Esophagus muscularis mucosa (tissue), 4 donors: Measurements from ENCODE around the gene AMOTL1. TPM values are rescaled to one million over a fixed set of nuclear protein-coding genes. Genes with fewer than 3 reads are reported as not detected.
A peak's percentile ranks its signal among the peaks of the same experiment; 100 is the strongest.

Source experiments
- DNase-seq: peaks from one replicate; pipeline ENCODE4 v3.0.0-alpha.2; 2017; ENCODE audit errors: extremely low spot score
- H3K27ac ChIP-seq, 4 donors: fragments of 200-600 bp; sonication (generic); replicated peaks in 1 of 4; 1 replicate in 3 of 4; 2 replicates in 1 of 4; pipeline ENCODE4 v1.5.1; 2016 to 2019; ENCODE audit warnings: mild to moderate bottlenecking in 1 of 4
- H3K27me3 ChIP-seq, 4 donors: fragments of 200-600 bp; sonication (generic); one replicate each; pipeline versions ENCODE4 v1.5.1 to v1.6.0; 2016 to 2019
- H3K36me3 ChIP-seq, 4 donors: fragments of 200-600 bp; sonication (generic); one replicate each; pipeline ENCODE4 v1.5.1; 2016 to 2019
- H3K4me1 ChIP-seq, 4 donors: fragments of 200-600 bp; sonication (generic); one replicate each; pipeline ENCODE4 v1.5.1; 2016 to 2019
- H3K4me3 ChIP-seq, 4 donors: fragments of 200-600 bp; sonication (generic); 1 replicate in 2 of 4; 2 replicates in 2 of 4; pipeline ENCODE4 v1.5.1; 2016 to 2019; ENCODE audit warnings: mild to moderate bottlenecking in 4 of 4, moderate library complexity in 1 of 4
- H3K9me3 ChIP-seq, 4 donors: fragments of 200-600 bp; sonication (generic); 1 replicate in 3 of 4; 2 replicates in 1 of 4; pipeline ENCODE4 v1.5.1; 2016 to 2019
- EP300 ChIP-seq: sonication (generic); formaldehyde crosslinking; IDR thresholded peaks from one replicate; pipeline ENCODE4 v1.6.1; 2017; ENCODE audit warnings: antibody characterized with exemption
- POLR2A ChIP-seq: fragments of 450-650 bp; IDR thresholded peaks from one replicate; pipeline ENCODE4 v1.6.1; 2017; ENCODE audit warnings: antibody characterized with exemption, moderate library complexity, mild to moderate bottlenecking, low read depth
- POLR2AphosphoS5 ChIP-seq, 2 donors: sonication (generic); formaldehyde crosslinking; IDR thresholded peaks; one replicate each; pipeline ENCODE4 v1.6.1; 2017; ENCODE audit warnings: antibody characterized with exemption in 2 of 2
- WGBS: methylation state at CpG from one replicate; pipeline ENCODE4 v1.1.5; 2018; 5-methylcytosine and 5-hydroxymethylcytosine counted together
- intact Hi-C: fragments of 100-400 bp; cut with DNase I; formaldehyde crosslinking; loops from one replicate; pipeline ENCODE4 v1.15.1; 2023
- total RNA-seq, 4 donors: library from RNA; depleted of rRNA; stranded (reverse); fragments of >200 nt; gene quantifications; one replicate each; pipeline versions ENCODE4 v1.1.0 to v1.2.1, GENCODE V29; 2016
- TF ChIP-seq, protein P1 (sequence below), 3 experiments: fragments of 200-600 bp in 2 of 3; fragments of 450-650 bp in 1 of 3; sonication (generic) in 2 of 3; IDR thresholded peaks; one replicate each; pipeline ENCODE4 v1.5.1; 2017 to 2019; ENCODE audit warnings: antibody characterized with exemption in 3 of 3, mild to moderate bottlenecking in 2 of 3, moderate library complexity in 1 of 3

AMOTL1 gene
- total RNA-seq, 4 donors from 2014 or later = 172 to 259 (median 182) TPM

DNA sequence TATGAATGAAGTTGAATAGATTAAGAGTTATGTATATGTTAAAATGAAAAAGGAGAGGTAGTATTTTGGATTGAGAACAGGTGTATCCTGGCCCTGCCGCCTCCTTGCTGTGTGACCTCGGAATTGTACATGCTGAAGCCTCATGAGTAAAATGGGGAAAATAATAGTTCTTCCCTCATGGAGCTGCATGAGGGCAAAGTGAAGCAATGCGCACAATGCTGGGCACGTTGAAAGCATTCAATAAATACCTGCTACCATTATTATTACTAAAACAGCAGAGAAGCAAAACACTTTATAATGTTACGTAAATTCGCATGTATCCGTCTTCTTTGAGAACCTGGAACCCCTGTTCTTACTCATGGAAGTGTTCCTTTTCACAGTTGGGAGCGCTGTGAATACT is 5.7 kb downstream of the AMOTL1 start:
- no peak for TF ChIP-seq POLR2AphosphoS5 (IDR thresholded peaks at IDR 0.05)
- TF ChIP-seq POLR2A = no peak
- TF ChIP-seq, protein P1, sequence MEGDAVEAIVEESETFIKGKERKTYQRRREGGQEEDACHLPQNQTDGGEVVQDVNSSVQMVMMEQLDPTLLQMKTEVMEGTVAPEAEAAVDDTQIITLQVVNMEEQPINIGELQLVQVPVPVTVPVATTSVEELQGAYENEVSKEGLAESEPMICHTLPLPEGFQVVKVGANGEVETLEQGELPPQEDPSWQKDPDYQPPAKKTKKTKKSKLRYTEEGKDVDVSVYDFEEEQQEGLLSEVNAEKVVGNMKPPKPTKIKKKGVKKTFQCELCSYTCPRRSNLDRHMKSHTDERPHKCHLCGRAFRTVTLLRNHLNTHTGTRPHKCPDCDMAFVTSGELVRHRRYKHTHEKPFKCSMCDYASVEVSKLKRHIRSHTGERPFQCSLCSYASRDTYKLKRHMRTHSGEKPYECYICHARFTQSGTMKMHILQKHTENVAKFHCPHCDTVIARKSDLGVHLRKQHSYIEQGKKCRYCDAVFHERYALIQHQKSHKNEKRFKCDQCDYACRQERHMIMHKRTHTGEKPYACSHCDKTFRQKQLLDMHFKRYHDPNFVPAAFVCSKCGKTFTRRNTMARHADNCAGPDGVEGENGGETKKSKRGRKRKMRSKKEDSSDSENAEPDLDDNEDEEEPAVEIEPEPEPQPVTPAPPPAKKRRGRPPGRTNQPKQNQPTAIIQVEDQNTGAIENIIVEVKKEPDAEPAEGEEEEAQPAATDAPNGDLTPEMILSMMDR (IDR thresholded peaks at IDR 0.05) = no peak
- TF ChIP-seq EP300 = no peak
- H3K36me3 ChIP-seq = no peaks in the 10 kb centered on the region
- H3K27me3 ChIP-seq = no peaks in the 10 kb centered on the region
- 91% methylated on average over 8 of the region's 8 CpGs for WGBS
- intact Hi-C loops = loop anchor here (10.0 kb wide), 1 partner anchor 101 kb away; no protein-coding TSS in a partner anchor
- H3K9me3 ChIP-seq = no peaks in the 10 kb centered on the region
- DNase-seq = no peak
- no peak overlapping the region for H3K4me3 ChIP-seq
- H3K4me1 ChIP-seq = peaks cover 47 to 94% (median 88%) of the 10 kb centered on the region in 4 donors
- peak overlapping the region; percentile 43 to 93 (median 60) for H3K27ac ChIP-seq

DNA sequence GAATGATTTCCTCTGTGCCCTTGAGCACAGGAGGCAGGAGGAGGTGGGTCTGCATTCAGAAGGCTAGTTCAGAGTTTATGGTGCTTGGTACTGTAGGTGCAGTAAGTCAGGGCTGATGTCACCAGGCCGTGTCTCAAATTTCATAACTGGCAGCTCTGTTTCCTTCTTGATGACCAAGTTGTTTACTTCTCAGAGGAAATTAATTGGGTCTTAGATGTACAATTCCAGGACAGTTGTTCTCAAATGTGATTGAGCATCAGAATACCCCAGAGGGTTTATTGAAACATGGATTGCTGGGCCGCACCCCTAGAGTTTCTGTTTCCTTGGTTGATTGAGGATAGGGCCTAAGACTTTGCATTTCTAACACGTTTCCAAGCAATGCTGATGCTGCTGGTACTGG is 6.2 kb downstream of the AMOTL1 start:
- TF ChIP-seq, protein P1 (IDR thresholded peaks at IDR 0.05) = no peak
- TF ChIP-seq EP300 (no peak), POLR2A (no peak), POLR2AphosphoS5 (IDR thresholded peaks at IDR 0.05) (no peak)
- Histone ChIP-seq H3K36me3 (no peaks in the 10 kb centered on the region), H3K27me3 (no peaks in the 10 kb centered on the region), H3K4me3 (no peak overlapping the region), H3K27ac (peak overlapping the region; percentile 43 to 77 (median 60)), H3K4me1 (peaks cover 47 to 99% (median 92%) of the 10 kb centered on the region in 4 donors), H3K9me3 (no peaks in the 10 kb centered on the region)
- DNase-seq = no peak
- WGBS = 65% methylated on average over 3 of the region's 3 CpGs
- intact Hi-C loops = loop anchor here (10.0 kb wide), 1 partner anchor 100 kb away; no protein-coding TSS in a partner anchor

DNA sequence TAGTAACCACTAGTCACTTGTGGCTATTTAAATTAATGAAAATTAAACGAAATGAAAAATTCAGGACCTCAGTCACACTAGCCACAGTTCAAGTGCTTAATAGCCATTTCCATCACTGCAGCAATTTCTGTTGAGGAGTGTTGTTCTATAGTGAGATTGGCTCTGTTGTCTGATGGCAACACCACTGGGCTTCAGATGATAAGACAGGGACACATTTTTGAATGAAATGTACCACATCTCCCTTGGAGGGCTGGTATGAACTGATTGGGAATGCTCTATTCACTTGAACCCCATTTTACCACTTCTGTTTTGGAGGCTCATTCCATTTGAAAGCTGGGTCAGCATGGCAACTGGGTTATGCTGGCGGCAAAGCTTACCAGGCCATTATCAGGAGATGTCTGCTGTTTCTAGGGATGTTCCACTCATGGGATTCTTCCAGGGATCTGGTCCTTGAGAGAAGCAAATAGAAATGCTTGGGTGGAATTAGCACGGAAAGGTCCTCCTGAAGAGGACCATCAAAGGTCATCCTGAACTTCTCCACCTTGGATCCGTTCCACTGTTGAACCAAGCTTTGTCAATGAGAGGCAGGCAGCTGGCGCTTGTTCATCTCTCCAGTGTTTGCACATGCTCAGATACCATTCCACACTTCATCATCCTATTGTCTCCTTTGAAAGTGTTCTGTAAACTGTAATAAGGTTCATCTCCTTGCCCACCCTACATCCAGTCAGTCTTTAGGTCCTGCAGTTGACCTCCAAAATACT is 7.6 kb downstream of the AMOTL1 start:
- peak overlapping the region; percentile 63 to 77 (median 66) for H3K27ac ChIP-seq
- no peak for DNase-seq
- no peaks in the 10 kb centered on the region for H3K36me3 ChIP-seq
- H3K9me3 ChIP-seq = no peaks in the 10 kb centered on the region
- TF ChIP-seq EP300 = no peak
- TF ChIP-seq, protein P1 (IDR thresholded peaks at IDR 0.05) = no peak
- TF ChIP-seq POLR2A = no peak
- TF ChIP-seq POLR2AphosphoS5 (IDR thresholded peaks at IDR 0.05) = no peak
- no peaks in the 10 kb centered on the region for H3K27me3 ChIP-seq
- H3K4me3 ChIP-seq = no peak overlapping the region
- WGBS = 75% methylated on average over 5 of the region's 5 CpGs
- peaks cover 44 to 100% (median 95%) of the 10 kb centered on the region in 4 donors for H3K4me1 ChIP-seq
- intact Hi-C loops = loop anchor here (10.0 kb wide), 1 partner anchor 99 kb away; no protein-coding TSS in a partner anchor

DNA sequence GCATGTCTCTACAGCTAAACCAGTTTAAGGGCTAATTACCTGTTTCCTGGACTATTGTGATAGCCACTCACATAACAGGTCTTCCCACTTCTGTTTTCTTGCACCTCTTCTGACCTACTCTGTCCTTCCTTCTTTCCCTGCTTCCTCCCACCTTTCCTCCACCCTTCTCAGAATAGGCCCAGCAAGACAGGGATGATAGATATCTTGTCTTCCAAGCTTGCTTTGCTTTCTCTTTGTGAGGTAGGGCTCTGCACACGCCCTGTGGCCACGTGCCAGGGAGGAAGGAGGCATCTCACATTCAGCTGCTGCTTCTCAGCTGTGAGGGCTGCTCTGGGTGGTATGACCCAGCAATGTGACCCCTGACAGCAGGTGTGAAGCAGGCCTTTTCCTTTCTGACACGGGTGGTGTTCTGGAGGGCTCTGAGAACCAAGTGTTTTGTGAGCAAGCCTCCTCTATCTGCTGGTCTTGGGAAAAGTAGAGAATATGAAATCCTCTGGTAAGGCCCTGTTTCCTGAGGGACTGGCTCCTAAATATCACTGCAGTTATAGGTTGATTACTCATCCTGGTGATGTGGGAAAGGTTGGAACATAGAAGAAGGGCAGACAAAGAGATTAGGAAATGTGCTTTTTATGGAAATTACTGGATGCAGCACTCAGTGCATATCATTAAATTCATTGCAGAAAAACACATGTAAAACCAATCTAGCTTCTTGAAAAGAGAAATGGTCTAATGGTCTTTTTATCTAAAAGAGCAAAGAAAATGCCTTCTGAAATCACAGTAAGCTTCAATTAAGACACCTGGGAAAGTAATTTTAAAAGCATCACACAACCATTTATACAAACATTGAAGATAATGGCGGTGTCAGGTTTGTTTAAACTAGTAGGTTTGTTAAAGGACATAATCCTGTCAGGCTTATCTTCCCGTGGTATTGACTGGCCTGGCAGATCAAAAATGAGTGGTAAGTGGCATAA is 8.5 kb downstream of the AMOTL1 start:
- 28% methylated on average over 5 of the region's 5 CpGs for WGBS
- DNase-seq = no peak

More for the DNA sequence above, 8.5 kb downstream of the AMOTL1 start:
- TF ChIP-seq, protein P1 (IDR thresholded peaks at IDR 0.05) = no peak
- peak; percentile 6 to 17 for TF ChIP-seq POLR2AphosphoS5 (IDR thresholded peaks at IDR 0.05)
- H3K4me3 ChIP-seq = no peak overlapping the region
- H3K9me3 ChIP-seq = no peaks in the 10 kb centered on the region
- intact Hi-C loops = loop anchor here (10.0 kb wide), 1 partner anchor 98 kb away; no protein-coding TSS in a partner anchor
- H3K4me1 ChIP-seq = peaks cover 43 to 100% (median 95%) of the 10 kb centered on the region in 4 donors
- H3K27me3 ChIP-seq = no peaks in the 10 kb centered on the region
- H3K36me3 ChIP-seq = no peaks in the 10 kb centered on the region
- H3K27ac ChIP-seq = peak overlapping the region; percentile 63 to 77 (median 66)
